GM21723 (cell line): Measurements from ENCODE around the gene GLI3.
"Not testable (repeated sequence)": the region's sequence is repeated elsewhere in the genome, so short reads cannot be mapped to it uniquely, and the experiment has no call there.

Source experiments
- ATAC-seq: cut with Tn5 transposase; IDR thresholded peaks from one replicate; pipeline ENCODE4 v1.9.1; 2021; ENCODE audit warnings: mild to moderate bottlenecking, moderate library complexity; ENCODE audit not compliant: unreplicated experiment

The GLI3 gene

GRCh38 chr7:42213093-42213492 lies 23.9 kb downstream of the GLI3 start:
- no peak for ATAC-seq

GRCh38 chr7:42212541-42213090 lies 24.4 kb downstream of the GLI3 start:
- no peak for ATAC-seq

GRCh38 chr7:42211938-42212337 lies 25.1 kb downstream of the GLI3 start:
- ATAC-seq: no peak

DNA sequence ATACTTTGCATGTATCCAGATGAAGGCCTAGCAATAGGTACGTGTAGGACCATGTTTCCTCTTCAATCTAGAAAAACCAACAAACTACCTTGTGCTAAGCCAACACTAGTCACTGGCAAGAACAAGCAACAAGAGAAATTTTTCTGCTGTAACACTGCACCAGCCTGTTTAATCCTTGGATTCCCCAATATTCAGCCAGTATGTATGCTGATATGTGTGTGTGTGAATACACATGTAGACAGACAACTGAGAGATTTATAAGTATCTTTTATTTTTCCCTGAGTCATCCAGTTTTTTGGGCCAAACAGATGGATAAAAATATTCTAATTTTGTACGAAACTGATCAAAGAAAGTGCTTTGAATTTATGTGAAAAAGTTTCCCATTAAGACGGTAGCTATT lies 26.2 kb downstream of the GLI3 start:
- no peak for ATAC-seq

GRCh38 chr7:42210333-42210732 lies 26.7 kb downstream of the GLI3 start:
- no peak for ATAC-seq

DNA sequence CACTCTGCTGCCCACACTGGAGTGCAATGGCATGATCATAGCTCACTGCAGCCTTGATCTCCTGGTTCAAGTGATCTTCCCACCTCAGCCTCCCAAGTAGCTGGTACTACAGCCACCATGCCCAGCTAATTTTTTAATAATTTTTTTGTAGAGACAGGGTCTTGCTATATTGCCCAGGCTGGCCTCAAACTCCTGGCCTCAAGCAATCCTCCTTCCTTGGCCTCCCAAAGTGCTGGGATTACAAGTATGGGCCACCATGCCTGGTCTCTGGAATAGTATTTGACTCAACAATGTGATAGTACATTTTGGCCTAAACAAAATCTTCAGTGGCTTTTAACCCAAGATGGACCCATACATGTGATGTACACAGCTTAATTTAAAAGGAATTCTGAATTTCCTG lies 27.9 kb downstream of the GLI3 start:
- ATAC-seq: not testable (repeated sequence)

DNA sequence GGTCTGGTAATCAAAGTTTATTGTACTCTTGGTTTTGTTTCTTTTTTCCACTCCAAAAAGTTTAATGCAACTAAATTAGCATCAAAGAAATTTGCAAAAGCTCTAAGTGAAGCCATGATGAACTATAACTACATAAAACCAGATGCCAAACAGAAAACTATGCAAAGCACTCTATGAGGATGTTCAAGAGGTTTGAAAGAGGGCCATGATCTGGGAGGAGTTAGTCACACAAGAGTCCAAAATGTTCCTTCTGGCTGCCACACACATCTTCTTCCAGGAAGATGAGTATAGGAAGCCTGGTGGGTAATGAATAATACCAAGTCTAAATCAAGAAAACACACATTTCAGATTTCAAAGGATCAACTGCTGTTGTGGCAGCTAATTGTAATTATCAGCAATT lies 28.4 kb downstream of the GLI3 start:
- no peak for ATAC-seq

GRCh38 chr7:42207420-42207819 lies 29.6 kb downstream of the GLI3 start:
- no peak for ATAC-seq

- ATAC-seq: no peak
Measured at GRCh38 chr7:42203336-42203735, 33.7 kb downstream of the GLI3 start.

- ATAC-seq: no peak
Measured at GRCh38 chr7:42202601-42203000, 34.4 kb downstream of the GLI3 start.

- ATAC-seq: no peak
Measured at GRCh38 chr7:42198974-42199668, 37.9 kb downstream of the GLI3 start.

DNA sequence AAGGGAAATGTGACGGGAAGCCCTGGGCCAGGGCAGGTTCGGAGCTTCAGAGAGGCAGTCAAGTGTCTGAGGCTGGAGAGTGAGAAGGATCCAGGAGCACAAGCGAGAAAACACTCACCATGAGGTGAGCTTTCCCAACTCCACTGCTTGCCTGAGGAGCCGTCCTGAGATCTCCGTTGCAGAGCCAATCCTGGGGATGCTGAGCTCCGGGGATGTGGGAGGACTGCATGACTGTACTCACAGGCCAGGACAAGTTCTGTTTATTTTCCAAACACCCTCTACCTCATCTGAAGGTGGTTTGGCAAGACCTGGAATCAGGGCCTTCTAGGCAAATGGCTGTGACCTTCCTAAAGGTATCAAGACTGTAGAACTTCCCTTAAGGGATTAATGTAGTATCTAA lies 38.7 kb downstream of the GLI3 start:
- ATAC-seq: no peak

DNA sequence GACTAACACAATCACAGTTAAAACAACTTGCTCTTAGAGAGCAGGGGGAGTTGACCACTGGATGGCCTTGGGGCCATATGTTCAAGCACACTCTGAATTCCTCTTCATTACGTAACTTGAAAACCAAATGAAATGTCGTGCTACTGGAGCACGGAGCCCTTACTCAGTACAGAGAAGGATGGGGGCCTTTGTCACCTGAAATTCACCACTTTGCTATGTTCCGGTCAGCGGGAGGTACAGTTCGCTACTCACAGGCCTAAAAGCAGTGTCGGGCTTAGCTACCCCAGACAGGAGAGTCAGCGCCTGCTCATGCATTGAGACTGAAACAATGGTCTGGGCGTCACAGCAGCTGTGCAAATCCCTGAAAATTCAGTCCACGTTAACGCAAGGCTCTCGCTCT lies 39.6 kb downstream of the GLI3 start:
- no peak for ATAC-seq

GRCh38 chr7:42194238-42194637 lies 42.8 kb downstream of the GLI3 start:
- no peak for ATAC-seq

- no peak for ATAC-seq
Measured at GRCh38 chr7:42193471-42194129, 43.4 kb downstream of the GLI3 start.

DNA sequence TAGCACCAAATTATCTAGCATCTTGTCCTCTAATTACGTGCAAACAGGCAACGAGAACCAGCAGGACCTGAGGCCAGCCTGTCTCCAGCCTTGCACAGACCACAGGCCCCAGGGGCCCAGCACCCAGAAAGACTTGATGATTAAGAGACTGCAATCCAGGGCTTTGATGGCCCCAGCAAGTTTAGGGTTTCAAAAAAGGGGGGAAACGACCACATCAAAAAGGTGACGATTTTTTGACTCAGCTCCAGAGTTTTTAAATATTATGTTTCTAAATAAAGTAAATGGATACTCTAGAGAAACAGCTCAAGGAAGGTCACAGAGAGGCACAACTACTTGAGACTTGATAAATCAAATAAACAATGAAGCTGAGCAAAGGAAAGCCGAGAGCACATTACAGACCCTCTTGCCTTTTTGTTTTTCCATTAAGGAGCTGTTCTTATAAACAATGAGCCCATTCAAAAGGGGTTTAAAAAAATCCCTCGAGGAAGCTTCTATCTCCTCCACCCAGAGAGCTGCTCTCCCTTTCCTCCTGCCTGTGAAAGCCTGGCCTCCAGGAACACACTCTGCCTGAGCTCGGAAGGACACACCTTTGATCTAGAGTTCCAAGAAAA lies 44.1 kb downstream of the GLI3 start:
- no peak for ATAC-seq

- no peak for ATAC-seq
Measured at GRCh38 chr7:42192066-42192465, 44.9 kb downstream of the GLI3 start.

DNA sequence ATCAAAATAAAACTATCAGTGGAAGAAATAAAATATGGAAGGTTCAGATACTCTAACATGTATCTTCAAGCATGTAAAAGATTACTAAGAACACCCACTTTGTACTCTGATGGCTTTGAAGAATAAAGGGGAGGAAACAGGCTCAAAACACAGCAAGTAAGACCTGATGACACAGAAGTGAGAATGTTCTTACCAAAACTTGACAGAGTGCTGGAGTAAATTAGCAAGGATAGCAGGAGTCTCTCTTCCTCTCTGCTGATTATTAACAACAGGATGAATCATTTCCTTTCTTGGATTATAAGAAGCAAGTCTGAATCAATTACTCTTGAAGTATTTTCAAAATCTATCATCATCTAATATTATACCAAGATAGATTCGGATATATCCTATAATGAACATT lies 47.5 kb downstream of the GLI3 start:
- ATAC-seq: no peak

DNA sequence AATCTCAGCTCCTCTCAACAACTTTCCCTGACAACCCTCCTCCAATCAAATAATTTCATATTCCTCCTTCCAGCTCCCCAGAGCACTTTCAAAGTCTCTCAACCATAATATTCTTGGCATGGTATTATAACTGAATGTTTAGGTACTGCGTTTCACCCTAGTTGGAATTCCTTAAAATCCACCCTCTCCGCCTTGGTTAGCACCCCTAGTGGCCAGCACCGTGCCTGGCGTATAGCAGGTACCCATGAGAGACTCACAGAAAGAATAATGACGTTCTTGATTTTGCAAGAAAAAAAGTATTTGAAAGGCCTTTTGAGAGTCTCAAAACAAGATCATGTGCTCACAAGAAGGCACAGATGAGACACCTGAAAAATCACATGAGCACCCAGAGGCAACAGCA lies 50.9 kb downstream of the GLI3 start:
- ATAC-seq: no peak

- ATAC-seq: no peak
Measured at GRCh38 chr7:42185726-42186125, 51.3 kb downstream of the GLI3 start.

DNA sequence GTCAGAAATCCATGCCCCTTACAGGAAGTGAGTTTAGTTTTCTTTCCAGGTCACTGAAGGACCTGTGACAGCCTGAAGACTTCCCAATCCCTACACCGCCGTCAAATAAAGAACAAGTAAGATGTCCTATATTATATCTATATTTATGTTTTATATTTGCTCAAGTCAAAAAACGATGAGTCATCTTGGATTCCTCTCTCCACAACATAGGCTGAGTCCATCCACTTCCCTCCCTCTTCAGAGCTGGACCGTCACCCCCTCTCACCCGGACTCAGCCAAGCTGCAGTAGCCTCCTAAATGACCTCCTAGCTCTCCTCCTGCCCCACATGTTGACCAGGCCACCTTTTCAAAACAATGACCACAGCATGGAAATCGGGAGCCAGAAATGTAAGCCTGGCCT lies 53.5 kb downstream of the GLI3 start:
- ATAC-seq: no peak

DNA sequence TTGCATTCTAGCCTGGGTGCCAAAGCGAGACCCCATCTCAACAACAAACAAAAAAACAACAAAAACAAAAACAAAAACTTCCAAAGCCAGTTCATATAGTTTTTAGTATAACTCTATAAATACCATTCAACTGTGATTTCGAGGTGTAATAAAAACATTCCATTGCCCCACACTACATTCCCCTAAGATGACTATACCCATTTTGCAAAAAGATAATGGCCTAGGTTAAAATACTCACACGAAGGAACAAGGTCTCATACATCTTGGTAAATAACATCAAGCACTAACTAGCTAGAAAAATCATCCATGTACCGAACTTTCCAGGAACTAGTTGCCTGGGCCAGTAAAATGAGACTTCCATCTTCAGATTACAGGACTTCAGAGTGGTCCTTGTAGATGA lies 55.4 kb downstream of the GLI3 start:
- no peak for ATAC-seq
